ENCODE data around the gene SMTN.

DNA sequence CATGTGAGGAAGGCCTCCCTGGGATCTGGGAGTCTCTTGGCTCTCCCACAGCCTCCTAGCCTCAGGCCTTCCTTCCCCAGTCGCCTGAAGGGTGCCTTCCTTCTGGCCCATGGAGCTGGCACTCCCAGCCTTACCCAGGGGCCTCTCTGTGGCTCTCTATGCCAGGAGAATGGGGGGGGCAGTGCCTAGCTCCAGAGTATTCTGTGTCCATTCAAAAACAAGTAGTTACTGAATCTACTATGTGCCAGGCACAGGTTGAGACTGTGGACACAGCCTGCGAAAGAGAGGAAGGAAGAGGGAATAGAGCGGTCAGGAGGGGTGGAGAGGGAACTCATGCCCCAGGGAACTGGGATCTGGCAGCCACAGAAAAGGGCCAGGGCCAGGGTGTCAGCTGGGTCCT lies 61.9 kb downstream of the SMTN start:
- TF ChIP-seq, protein P1, sequence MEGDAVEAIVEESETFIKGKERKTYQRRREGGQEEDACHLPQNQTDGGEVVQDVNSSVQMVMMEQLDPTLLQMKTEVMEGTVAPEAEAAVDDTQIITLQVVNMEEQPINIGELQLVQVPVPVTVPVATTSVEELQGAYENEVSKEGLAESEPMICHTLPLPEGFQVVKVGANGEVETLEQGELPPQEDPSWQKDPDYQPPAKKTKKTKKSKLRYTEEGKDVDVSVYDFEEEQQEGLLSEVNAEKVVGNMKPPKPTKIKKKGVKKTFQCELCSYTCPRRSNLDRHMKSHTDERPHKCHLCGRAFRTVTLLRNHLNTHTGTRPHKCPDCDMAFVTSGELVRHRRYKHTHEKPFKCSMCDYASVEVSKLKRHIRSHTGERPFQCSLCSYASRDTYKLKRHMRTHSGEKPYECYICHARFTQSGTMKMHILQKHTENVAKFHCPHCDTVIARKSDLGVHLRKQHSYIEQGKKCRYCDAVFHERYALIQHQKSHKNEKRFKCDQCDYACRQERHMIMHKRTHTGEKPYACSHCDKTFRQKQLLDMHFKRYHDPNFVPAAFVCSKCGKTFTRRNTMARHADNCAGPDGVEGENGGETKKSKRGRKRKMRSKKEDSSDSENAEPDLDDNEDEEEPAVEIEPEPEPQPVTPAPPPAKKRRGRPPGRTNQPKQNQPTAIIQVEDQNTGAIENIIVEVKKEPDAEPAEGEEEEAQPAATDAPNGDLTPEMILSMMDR (conservative IDR thresholded peaks at IDR 0.05), result no peak
- TF ChIP-seq EZH2 (IDR thresholded peaks at IDR 0.05; ENCODE audit: low read depth), result no peak
